Measurements from ENCODE around the gene KIRREL2. TPM values are rescaled to one million over a fixed set of nuclear protein-coding genes. Genes with fewer than 3 reads are reported as not detected.

The KIRREL2 gene
- total RNA-seq, result under 1 TPM; 0.93 to 0.98 TPM

DNA sequence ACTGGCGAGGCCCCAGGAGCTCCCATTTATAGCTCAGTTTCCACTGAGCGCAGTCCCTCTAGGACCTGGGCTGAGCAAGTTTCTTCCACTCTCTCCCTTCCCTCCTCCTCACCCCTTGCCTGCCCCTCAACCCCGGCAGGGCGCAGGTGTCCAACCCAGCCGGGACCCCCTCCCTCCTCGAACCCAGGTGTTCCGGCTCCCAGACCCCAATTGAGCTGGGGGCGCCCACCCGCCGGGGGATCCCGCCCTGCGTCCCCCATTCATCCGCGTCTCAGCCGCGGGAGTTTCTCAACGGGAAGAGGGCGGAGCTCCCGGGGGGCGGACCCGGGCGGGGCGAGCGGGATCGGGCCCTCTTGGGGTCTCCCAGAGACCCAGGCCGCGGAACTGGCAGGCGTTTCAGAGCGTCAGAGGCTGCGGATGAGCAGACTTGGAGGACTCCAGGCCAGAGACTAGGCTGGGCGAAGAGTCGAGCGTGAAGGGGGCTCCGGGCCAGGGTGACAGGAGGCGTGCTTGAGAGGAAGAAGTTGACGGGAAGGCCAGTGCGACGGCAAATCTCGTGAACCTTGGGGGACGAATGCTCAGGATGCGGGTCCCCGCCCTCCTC is at the start of gene KIRREL2:
KIRREL2 (plus strand) TSS at position 366 of the 604 bp plus-strand sequence; CDS start at position 575, 209 bp downstream.
- intact Hi-C loops (cut with DNase I, micrococcal nuclease), result no loop called here
- ATAC-seq (peak; percentile 55), DNase-seq (peak; percentile 49)
- H3K27ac Mint-ChIP-seq, result no peak within 1 kb of the TSS
- CTCF ChIA-PET, result interaction anchor here (1.0 kb wide), 1 partner anchor 74 kb away, joined by 4 read pairs; no protein-coding TSS in a partner anchor
- peaks cover 56% of the 10 kb centered on the region for H3K27me3 Mint-ChIP-seq
- peak within 1 kb of the TSS; percentile 65 for H3K4me3 Mint-ChIP-seq
- no peaks in the 10 kb centered on the region for H3K9me3 Mint-ChIP-seq (ENCODE audit: low read depth)
- no peaks in the 10 kb centered on the region for H3K36me3 Mint-ChIP-seq (ENCODE audit: low read depth)
- H3K4me1 Mint-ChIP-seq, result peaks cover 12% of the 10 kb centered on the region
- POLR2A ChIA-PET, result interaction anchor here (1.3 kb wide), 1 partner anchor 23 kb away, joined by 3 read pairs; no protein-coding TSS in a partner anchor

- intact Hi-C loops (cut with DNase I, micrococcal nuclease), result no loop called here
- DNase-seq (no peak), ATAC-seq (no peak)
- Mint-ChIP-seq H3K36me3 (ENCODE audit: low read depth) (no peaks in the 10 kb centered on the region), H3K27ac (no peak overlapping the region), H3K9me3 (ENCODE audit: low read depth) (no peaks in the 10 kb centered on the region), H3K4me3 (no peak overlapping the region), H3K4me1 (no peaks in the 10 kb centered on the region), H3K27me3 (peaks cover 9% of the 10 kb centered on the region)
- CTCF ChIA-PET, result no interaction called here
- POLR2A ChIA-PET, result no interaction called here
These were observed 49.1 kb upstream of the KIRREL2 start for GRCh38 chr19:35807633-35808032.

- POLR2A ChIA-PET, result no interaction called here
- Mint-ChIP-seq H3K4me1 (no peaks in the 10 kb centered on the region), H3K9me3 (ENCODE audit: low read depth) (peaks cover 2% of the 10 kb centered on the region), H3K4me3 (no peak overlapping the region), H3K36me3 (ENCODE audit: low read depth) (no peaks in the 10 kb centered on the region), H3K27me3 (peaks cover 13% of the 10 kb centered on the region), H3K27ac (no peak overlapping the region)
- intact Hi-C loops (cut with DNase I, micrococcal nuclease), result no loop called here
- ATAC-seq, result no peak
- DNase-seq, result no peak
- CTCF ChIA-PET, result no interaction called here
These were observed 45.1 kb upstream of the KIRREL2 start for GRCh38 chr19:35811317-35812219.

DNA sequence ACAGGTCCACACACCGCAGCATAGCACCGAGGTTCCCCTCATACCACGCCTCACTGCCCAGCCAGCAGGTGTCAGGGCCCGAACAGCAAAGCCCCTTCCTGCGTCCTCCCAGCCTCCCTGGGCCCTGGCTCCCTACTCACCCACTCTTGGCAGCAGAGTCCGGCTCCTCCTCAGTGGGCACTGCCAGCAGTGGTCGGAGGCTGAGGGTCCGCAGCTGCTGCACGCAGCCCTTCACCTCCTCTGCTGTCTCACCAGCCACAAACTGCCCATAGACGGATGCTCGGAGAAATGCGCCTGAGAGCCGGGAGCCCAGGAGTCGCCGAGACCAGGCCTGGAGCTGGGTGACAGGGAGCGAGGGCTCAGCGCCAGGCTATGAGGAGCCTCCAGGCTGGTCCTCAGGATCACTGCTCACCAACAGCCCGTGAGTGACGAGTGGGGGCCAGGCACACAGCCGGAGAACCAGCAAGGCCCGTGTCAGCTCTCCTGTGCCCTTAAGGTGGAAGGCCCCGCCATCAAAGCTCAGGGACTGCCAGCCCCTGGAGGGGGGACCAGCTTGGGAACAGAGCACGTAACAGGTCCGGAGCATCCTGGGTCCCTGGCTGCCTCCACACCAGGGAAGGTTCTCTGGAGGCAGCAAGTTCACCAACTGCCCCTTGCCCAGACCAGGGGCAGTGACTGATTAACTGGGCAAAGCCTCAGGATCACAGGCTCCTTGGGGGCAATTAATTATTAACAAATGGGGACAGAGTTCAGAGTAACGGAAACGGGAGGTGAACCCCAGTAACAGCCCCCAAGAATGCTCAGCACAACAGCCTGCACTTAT is 44.3 kb upstream of the KIRREL2 start, which contains the start of gene PRODH2:
PRODH2 (minus strand) TSS at position 626 of the 823 bp plus-strand sequence; CDS start at position 586, 40 bp downstream.
- POLR2A ChIA-PET, result no interaction called here
- no peaks in the 10 kb centered on the region for H3K36me3 Mint-ChIP-seq (ENCODE audit: low read depth)
- no peak for ATAC-seq

GRCh38 chr19:35813043-35813890 is 43.4 kb upstream of the KIRREL2 start:
- POLR2A ChIA-PET, result no interaction called here

More for the DNA sequence above, 44.3 kb upstream of the KIRREL2 start, which contains the start of gene PRODH2:
- H3K4me3 Mint-ChIP-seq, result no peak within 1 kb of the TSS
- CTCF ChIA-PET, result no interaction called here
- H3K9me3 Mint-ChIP-seq (ENCODE audit: low read depth), result peaks cover 2% of the 10 kb centered on the region
- no peak within 1 kb of the TSS for H3K27ac Mint-ChIP-seq
- intact Hi-C loops (cut with DNase I, micrococcal nuclease), result no loop called here
- H3K27me3 Mint-ChIP-seq, result peaks cover 15% of the 10 kb centered on the region
- DNase-seq, result no peak
- H3K4me1 Mint-ChIP-seq, result no peaks in the 10 kb centered on the region

DNA sequence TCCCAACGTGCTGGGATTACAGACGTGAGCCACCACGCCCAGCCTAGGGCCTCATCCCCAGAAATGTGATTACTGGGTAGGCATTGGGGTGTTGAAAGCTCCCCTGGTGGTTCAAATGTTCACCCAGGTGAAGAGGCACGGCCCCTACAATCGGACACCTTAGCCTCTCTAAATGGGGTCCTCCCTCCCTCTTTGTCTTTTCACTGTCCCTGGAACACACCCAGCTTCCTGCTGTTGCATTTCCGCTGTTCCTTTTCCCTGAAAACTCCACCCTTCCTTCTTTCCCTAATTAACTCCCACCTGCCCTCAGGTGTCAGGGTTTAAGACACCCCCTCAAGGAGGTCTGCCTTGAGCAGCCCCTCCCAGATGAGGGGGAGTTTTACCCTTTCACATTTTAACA is 40.4 kb upstream of the KIRREL2 start:
- peaks cover 2% of the 10 kb centered on the region for H3K9me3 Mint-ChIP-seq (ENCODE audit: low read depth)
- H3K4me1 Mint-ChIP-seq, result peaks cover 3% of the 10 kb centered on the region
- POLR2A ChIA-PET, result interaction anchor here (0.6 kb wide), 1 partner anchor 146 kb away, joined by 5 read pairs; no protein-coding TSS in a partner anchor
- intact Hi-C loops (cut with DNase I, micrococcal nuclease), result no loop called here
- no peak for DNase-seq
- no peak overlapping the region for H3K27ac Mint-ChIP-seq
- no peaks in the 10 kb centered on the region for H3K36me3 Mint-ChIP-seq (ENCODE audit: low read depth)
- no peak overlapping the region for H3K4me3 Mint-ChIP-seq
- CTCF ChIA-PET, result interaction anchor here (1.2 kb wide), 1 partner anchor 10 kb away, joined by 4 read pairs; no protein-coding TSS in a partner anchor
- peaks cover 16% of the 10 kb centered on the region for H3K27me3 Mint-ChIP-seq
- ATAC-seq, result no peak

More at GRCh38 chr19:35813043-35813890, 43.4 kb upstream of the KIRREL2 start:
- CTCF ChIA-PET, result no interaction called here
- H3K27ac Mint-ChIP-seq, result no peak overlapping the region
- no peak for DNase-seq
- no peak for ATAC-seq
- intact Hi-C loops (cut with DNase I, micrococcal nuclease), result no loop called here
- H3K9me3 Mint-ChIP-seq (ENCODE audit: low read depth), result peaks cover 2% of the 10 kb centered on the region
- no peak overlapping the region for H3K4me3 Mint-ChIP-seq
- H3K27me3 Mint-ChIP-seq, result peaks cover 17% of the 10 kb centered on the region
- H3K4me1 Mint-ChIP-seq, result no peaks in the 10 kb centered on the region
- H3K36me3 Mint-ChIP-seq (ENCODE audit: low read depth), result no peaks in the 10 kb centered on the region

DNA sequence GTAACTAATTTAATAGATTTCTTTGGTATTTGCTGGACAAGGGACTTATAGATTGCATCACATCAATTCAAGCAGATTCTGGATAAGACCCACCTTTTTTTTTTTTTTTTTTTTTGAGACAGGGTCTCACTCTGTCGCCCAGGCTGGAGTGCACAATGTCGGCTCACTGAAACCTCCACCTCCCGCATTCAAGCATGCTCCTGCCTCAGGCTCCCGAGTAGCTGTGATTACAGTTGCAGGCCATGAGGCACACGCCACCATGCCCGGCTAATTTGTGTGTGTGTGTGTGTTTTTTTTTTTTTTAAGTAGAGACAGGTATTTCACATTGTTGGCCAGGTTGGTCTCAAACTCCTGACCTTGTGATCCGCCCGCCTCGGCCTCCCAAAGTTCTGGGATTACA is 39.9 kb upstream of the KIRREL2 start:
- CTCF ChIA-PET, result interaction anchor here (0.6 to 1.2 kb wide), 2 partner anchors 10 to 30 kb away, joined by 3 to 4 read pairs; no protein-coding TSS in a partner anchor
- ATAC-seq (no peak), DNase-seq (no peak)
- Mint-ChIP-seq H3K4me1 (peaks cover 3% of the 10 kb centered on the region), H3K36me3 (ENCODE audit: low read depth) (no peaks in the 10 kb centered on the region), H3K4me3 (no peak overlapping the region), H3K27ac (no peak overlapping the region), H3K27me3 (peaks cover 13% of the 10 kb centered on the region), H3K9me3 (ENCODE audit: low read depth) (peaks cover 2% of the 10 kb centered on the region)
- POLR2A ChIA-PET, result no interaction called here
- intact Hi-C loops (cut with DNase I, micrococcal nuclease), result no loop called here

DNA sequence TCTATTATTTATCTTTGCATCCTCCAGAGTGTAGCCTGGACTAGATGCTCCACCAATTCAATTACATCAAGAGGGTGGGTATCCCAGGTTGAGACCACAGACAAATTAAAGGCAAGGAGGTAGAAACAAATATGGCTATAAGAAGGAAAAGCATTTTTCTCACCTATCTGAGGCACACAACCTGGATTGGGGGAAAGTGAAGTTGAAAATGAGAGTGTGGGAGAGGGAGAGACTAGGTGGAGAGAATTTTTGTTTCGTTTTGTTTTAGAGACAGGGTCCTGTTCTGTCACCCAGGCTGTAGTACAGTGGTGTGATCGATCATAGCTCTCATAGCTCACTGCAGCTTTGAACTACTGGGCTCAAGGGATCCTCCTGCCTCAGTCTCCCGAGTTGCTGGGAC is 38.3 kb upstream of the KIRREL2 start:
- ATAC-seq (no peak), DNase-seq (no peak)
- Mint-ChIP-seq H3K4me1 (peaks cover 3% of the 10 kb centered on the region), H3K27ac (no peak overlapping the region), H3K4me3 (no peak overlapping the region), H3K9me3 (ENCODE audit: low read depth) (peaks cover 1% of the 10 kb centered on the region), H3K36me3 (ENCODE audit: low read depth) (no peaks in the 10 kb centered on the region), H3K27me3 (peaks cover 14% of the 10 kb centered on the region)
- ChIA-PET POLR2A (no interaction called here), CTCF (interaction anchor here (0.7 to 2.4 kb wide), 5 partner anchors 18 to 126 kb away, joined by 3 to 16 read pairs (median 3); no protein-coding TSS in a partner anchor)
- intact Hi-C loops (cut with DNase I, micrococcal nuclease), result no loop called here

DNA sequence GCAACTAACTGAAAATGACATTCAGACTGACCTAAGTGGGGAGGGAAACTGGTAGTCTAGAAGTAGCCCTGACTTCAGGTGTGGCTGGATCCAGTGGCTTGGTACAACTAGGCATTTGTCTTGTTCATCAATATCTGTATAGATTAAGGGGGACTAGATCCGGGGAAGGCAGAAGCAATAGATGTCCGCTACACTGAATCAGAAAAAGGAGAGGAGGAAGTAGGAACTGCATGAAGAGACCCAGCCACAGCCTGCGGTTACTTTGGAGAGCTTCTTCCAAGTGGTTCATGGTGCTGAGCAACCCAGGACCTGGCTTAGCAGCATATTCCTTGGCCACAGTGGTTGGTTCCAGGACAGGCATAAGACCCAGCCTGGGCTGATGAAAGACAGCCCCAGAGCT is 34.1 kb upstream of the KIRREL2 start:
- ChIA-PET POLR2A (no interaction called here), CTCF (no interaction called here)
- ATAC-seq (no peak), DNase-seq (no peak)
- H3K9me3 Mint-ChIP-seq (ENCODE audit: low read depth), result no peaks in the 10 kb centered on the region
- H3K36me3 Mint-ChIP-seq (ENCODE audit: low read depth), result no peaks in the 10 kb centered on the region
- intact Hi-C loops (cut with DNase I, micrococcal nuclease), result no loop called here
- peaks cover 3% of the 10 kb centered on the region for H3K4me1 Mint-ChIP-seq
- no peak overlapping the region for H3K4me3 Mint-ChIP-seq
- peaks cover 18% of the 10 kb centered on the region for H3K27me3 Mint-ChIP-seq
- no peak overlapping the region for H3K27ac Mint-ChIP-seq

DNA sequence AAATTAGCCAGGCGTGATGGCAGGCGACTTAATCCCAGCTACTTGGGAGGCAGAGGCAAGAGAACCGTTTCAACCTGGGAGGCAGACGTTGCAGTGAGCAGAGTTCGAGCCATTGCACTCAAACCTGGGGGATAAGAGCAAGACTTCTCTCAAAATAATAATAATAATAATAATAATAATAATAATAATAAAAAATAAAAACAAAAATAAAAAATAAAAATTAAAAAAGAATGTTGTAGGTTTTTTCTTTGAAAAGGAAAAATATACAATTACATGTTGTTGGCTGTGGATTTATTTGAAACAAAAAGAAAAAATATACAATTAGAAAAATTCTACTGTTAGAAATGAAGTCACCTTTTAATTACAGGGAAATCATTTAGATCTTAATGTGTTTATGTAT is 32.6 kb upstream of the KIRREL2 start:
- DNase-seq (no peak), ATAC-seq (no peak)
- intact Hi-C loops (cut with DNase I, micrococcal nuclease), result no loop called here

More for the DNA sequence above, 32.6 kb upstream of the KIRREL2 start:
- Mint-ChIP-seq H3K4me3 (no peak overlapping the region), H3K4me1 (peaks cover 3% of the 10 kb centered on the region), H3K27me3 (peaks cover 22% of the 10 kb centered on the region), H3K9me3 (ENCODE audit: low read depth) (no peaks in the 10 kb centered on the region), H3K36me3 (ENCODE audit: low read depth) (no peaks in the 10 kb centered on the region), H3K27ac (no peak overlapping the region)
- POLR2A ChIA-PET, result no interaction called here
- CTCF ChIA-PET, result no interaction called here
